22Rv1 (cell line): ENCODE data around the gene DHPS.

Experiments used
- H3K27ac ChIP-seq: fragments of 450-650 bp; 2 replicates; pipeline ENCODE4 v1.5.1; 2017
- ZFX ChIP-seq: fragments of 450-650 bp; IDR thresholded peaks from 2 replicates; pipeline ENCODE4 v1.6.1; 2017; ENCODE audit warnings: antibody characterized with exemption, borderline replicate concordance
- TF ChIP-seq, protein P1 (sequence below): fragments of 450-650 bp; IDR thresholded peaks from 2 replicates; pipeline ENCODE4 v1.5.1; 2017; ENCODE audit warnings: mild to moderate bottlenecking

DHPS gene

DNA sequence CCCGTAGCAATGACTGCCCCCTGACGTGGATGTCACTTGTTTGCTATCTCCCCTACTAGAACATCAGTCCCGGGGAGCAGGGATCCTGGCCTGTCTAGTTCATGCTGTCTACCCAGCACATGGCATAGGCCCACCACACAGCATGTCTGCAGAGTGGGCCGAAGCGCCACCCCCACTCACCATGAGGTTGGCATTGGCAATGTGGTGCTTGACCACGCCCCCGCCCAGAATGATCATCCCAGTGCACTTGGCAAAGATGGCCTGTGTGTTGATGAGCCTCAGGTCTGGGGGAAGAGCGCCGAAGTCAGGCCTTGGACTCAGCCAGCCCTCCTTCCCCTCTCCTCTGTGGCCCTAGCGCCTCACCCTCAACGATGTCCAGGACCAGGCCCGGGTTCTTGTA, 4.8 kb downstream of the DHPS start:
- TF ChIP-seq, protein P1, sequence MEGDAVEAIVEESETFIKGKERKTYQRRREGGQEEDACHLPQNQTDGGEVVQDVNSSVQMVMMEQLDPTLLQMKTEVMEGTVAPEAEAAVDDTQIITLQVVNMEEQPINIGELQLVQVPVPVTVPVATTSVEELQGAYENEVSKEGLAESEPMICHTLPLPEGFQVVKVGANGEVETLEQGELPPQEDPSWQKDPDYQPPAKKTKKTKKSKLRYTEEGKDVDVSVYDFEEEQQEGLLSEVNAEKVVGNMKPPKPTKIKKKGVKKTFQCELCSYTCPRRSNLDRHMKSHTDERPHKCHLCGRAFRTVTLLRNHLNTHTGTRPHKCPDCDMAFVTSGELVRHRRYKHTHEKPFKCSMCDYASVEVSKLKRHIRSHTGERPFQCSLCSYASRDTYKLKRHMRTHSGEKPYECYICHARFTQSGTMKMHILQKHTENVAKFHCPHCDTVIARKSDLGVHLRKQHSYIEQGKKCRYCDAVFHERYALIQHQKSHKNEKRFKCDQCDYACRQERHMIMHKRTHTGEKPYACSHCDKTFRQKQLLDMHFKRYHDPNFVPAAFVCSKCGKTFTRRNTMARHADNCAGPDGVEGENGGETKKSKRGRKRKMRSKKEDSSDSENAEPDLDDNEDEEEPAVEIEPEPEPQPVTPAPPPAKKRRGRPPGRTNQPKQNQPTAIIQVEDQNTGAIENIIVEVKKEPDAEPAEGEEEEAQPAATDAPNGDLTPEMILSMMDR: no peak
- no peak for TF ChIP-seq ZFX
- H3K27ac ChIP-seq: peak overlapping the region; percentile 25; the same call in 1 of the 2 replicates

DNA sequence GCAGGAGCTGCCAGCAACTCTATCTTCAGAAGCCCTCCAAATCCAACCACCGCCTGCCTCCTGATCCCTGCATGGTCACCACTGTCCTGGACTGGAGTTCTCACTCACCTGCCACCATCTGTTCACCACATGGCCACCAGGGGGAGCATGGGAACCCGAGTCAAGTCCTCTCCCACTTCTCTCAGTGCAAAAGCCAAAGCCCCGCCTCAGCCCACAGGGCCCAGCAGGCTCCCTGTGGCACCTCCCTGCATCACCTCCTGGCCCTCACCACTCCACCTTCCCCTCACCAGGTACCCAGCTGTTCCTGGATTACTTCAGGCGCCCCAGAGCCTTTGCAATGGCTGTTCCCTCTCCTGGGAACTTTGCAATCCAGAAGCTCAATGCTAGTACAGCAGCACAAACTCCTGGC, 5.3 kb downstream of the DHPS start:
- peak overlapping the region; percentile 25; the same call in 1 of the 2 replicates for H3K27ac ChIP-seq
- TF ChIP-seq, protein P1: peak; percentile 92
- no peak for TF ChIP-seq ZFX

DNA sequence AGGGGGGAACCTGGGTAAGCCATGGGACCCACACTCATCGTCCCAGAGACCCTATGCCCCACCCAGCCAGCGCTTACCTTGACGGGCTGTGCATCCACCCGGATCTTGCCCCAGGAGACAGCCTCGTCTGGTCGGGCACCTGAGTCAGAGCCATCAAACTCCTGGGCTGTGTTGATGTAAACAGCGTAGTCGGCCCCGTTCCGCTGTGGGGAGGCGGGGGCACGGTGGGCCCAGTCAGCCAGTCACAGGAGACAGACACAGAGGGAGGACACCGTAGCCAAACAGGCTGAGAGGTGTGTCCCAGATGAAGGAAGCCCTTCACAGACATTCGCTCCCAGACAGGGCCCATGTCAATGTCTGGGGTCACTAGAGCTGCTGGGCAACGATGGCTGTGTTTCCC, 5.7 kb downstream of the DHPS start:
- TF ChIP-seq, protein P1: no peak
- no peak for TF ChIP-seq ZFX
- peak overlapping the region; percentile 25; the same call in 1 of the 2 replicates for H3K27ac ChIP-seq

DNA sequence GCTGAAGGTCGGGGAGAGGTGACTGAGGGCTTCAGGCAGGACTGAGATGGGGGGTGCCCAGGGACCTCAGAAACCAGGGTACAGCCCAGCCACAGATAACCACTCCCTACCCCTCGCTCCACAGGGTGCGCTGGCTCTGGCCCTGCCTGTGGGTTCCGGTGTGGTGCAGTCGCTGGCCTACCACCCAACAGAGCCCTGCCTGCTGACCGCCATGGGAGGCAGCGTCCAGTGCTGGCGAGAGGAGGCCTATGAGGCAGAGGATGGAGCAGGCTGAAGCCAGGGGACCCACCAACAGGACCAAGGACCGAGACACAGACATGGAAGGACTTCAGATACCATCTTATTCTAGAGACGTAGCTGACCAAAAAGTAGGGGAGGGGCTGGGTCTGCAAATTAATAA, 6.3 kb downstream of the DHPS start:
- TF ChIP-seq, protein P1: no peak
- TF ChIP-seq ZFX: no peak
- no peak overlapping the region for H3K27ac ChIP-seq

DNA sequence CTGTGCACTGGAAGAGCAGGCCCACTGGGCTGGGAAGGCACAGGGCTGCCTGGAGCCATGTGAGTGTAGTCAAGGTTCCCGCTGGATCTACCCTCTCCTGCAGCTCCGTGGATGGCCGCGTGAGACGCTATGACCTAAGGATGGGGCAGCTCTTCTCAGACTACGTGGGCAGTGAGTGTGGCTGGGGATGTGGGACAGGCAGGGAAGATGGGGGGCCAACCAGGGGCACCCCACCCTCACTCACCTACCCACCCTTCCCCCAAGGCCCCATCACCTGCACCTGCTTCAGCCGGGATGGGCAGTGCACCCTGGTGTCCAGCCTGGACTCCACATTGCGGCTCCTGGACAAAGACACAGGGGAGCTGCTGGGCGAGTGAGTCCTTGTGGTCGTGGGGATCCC, 8.9 kb downstream of the DHPS start:
- TF ChIP-seq, protein P1: no peak
- TF ChIP-seq ZFX: no peak

DNA sequence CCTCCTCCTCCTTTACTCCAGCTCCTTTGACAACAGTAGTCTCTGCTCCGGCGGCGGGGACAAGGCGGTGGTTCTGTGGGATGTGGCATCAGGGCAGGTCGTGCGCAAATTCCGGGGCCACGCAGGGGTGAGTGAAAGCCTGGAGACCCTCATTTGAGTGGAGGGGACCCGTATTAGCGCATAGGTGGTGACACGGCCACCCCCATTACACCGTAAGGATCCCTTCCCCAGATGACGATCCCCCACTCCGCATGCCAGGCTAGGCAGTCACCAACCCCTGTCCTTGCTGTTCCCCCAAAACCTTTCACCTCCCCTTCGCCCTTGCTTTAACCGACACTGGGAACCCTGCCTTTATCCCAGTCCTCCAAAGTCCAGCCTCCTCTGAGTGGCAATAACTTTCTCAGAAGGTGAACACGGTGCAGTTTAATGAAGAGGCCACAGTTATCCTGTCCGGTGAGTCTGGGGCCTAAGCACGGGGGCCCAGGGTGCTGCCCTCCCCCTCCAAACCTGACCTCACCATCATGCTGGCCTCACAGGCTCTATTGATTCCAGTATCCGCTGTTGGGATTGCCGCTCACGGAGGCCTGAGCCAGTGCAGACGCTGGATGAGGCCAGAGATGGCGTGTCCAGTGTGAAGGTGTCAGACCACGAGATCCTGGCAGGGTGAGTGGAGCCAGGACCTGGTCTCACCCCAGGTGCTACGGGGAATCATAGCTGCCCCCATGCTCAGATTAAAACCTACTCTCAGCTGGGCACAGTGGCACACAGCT, 11.3 kb downstream of the DHPS start:
- TF ChIP-seq, protein P1: no peak
- H3K27ac ChIP-seq: peak overlapping the region; percentile 90

More for the DNA sequence above, 8.9 kb downstream of the DHPS start:
- H3K27ac ChIP-seq: no peak overlapping the region
